Adrenal gland (tissue), 5 donors: ENCODE measurements around the gene PER1.

Experiments used
- POLR2A ChIP-seq, 2 donors: fragments of 450-650 bp; IDR thresholded peaks; one replicate each; pipeline ENCODE4 v1.6.1; 2017; ENCODE audit warnings: antibody characterized with exemption in 2 of 2, mild to moderate bottlenecking in 2 of 2, moderate library complexity in 1 of 2
- TF ChIP-seq, protein P1 (sequence below), 6 experiments: fragments of 450-650 bp in 4 of 6; fragments of 200-600 bp in 2 of 6; sonication (generic) in 1 of 6; IDR thresholded peaks; 1 replicate in 5 of 6; 2 replicates in 1 of 6; pipeline versions ENCODE4 v1.5.1 to v1.8.0; 2016 to 2021; ENCODE audit warnings: antibody characterized with exemption in 6 of 6, mild to moderate bottlenecking in 2 of 6, moderate library complexity in 1 of 6
- donor health status: DM: no; HTN: no; CAD: no.

DNA sequence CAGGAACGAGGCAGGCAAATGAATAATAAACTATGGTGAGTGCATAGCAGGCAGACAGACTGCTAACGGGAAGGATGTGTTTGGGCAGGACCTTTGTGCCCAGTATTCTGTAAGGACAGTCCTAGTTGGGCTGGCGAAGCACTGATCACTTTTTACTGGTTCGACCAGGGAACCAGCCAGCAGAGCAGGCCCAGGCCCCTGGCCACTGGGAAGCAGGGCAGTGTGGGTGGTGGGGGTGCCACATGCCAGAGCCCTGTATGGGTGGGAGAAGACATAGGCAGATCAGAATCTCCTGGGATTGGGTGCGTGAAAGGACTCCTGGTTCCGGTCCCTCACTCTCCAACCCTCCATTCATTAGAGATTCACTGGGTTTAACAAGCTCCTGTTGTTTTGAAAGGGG is 14.5 kb upstream of the PER1 start:
- TF ChIP-seq, protein P1, sequence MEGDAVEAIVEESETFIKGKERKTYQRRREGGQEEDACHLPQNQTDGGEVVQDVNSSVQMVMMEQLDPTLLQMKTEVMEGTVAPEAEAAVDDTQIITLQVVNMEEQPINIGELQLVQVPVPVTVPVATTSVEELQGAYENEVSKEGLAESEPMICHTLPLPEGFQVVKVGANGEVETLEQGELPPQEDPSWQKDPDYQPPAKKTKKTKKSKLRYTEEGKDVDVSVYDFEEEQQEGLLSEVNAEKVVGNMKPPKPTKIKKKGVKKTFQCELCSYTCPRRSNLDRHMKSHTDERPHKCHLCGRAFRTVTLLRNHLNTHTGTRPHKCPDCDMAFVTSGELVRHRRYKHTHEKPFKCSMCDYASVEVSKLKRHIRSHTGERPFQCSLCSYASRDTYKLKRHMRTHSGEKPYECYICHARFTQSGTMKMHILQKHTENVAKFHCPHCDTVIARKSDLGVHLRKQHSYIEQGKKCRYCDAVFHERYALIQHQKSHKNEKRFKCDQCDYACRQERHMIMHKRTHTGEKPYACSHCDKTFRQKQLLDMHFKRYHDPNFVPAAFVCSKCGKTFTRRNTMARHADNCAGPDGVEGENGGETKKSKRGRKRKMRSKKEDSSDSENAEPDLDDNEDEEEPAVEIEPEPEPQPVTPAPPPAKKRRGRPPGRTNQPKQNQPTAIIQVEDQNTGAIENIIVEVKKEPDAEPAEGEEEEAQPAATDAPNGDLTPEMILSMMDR (IDR thresholded peaks at IDR 0.05), result no peak
- no peak for TF ChIP-seq POLR2A (IDR thresholded peaks at IDR 0.05)
